Prostate gland (tissue), 2 donors: Measurements from ENCODE around the gene LRRC57.

Experiments used
- POLR2A ChIP-seq: fragments of 450-650 bp; IDR thresholded peaks from one replicate; pipeline ENCODE4 v1.6.1; 2016; ENCODE audit warnings: antibody characterized with exemption, mild to moderate bottlenecking
- TF ChIP-seq, protein P1 (sequence below), 4 experiments: fragments of 200-600 bp in 2 of 4; fragments of 450-650 bp in 2 of 4; sonication (generic) in 2 of 4; IDR thresholded peaks; 1 replicate in 3 of 4; 2 replicates in 1 of 4; pipeline ENCODE4 v1.5.1; 2016 to 2019; ENCODE audit warnings: antibody characterized with exemption in 4 of 4, mild to moderate bottlenecking in 2 of 4, moderate library complexity in 2 of 4

DNA sequence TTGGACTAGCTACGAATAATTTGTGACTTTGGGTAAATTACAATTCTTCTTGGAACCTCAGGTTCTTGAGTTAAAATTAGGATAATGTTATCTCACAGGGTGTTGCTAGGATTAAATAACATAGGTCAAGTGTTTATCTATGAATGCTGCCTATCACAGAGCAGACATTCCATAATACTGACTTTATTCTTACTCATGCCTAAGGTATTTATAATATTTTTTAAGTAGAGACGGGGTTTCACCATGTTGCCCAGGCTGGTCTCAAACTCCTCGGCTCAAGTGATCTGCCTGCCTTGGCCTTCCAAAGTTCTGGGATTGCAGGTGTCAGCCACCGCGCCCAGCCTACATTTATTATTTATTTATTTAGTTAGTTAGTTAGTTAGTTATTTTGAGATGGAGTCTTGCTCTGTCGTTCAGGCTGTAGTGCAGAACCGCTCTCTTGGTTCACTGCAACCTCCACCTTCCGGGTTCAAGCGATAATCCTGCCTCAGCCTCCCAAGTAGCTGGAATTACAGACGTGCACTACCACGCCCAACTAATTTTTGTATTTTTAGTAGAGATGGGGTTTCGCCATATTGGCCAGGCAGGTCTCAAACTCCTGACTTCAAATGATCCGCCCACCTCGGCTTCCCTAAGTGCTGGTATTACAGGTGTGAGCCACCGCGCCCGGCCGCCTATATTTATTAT lies 56.9 kb downstream of the LRRC57 start:
- TF ChIP-seq, protein P1, sequence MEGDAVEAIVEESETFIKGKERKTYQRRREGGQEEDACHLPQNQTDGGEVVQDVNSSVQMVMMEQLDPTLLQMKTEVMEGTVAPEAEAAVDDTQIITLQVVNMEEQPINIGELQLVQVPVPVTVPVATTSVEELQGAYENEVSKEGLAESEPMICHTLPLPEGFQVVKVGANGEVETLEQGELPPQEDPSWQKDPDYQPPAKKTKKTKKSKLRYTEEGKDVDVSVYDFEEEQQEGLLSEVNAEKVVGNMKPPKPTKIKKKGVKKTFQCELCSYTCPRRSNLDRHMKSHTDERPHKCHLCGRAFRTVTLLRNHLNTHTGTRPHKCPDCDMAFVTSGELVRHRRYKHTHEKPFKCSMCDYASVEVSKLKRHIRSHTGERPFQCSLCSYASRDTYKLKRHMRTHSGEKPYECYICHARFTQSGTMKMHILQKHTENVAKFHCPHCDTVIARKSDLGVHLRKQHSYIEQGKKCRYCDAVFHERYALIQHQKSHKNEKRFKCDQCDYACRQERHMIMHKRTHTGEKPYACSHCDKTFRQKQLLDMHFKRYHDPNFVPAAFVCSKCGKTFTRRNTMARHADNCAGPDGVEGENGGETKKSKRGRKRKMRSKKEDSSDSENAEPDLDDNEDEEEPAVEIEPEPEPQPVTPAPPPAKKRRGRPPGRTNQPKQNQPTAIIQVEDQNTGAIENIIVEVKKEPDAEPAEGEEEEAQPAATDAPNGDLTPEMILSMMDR (IDR thresholded peaks at IDR 0.05): no peak
- no peak for TF ChIP-seq POLR2A
